Measurements from ENCODE around the gene PSME1. TPM values are rescaled to one million over a fixed set of nuclear protein-coding genes. Genes with fewer than 3 reads are reported as not detected.

Gene PSME1
- total and polyA plus RNA-seq, 10 of the 15 experiments (the other 5 are each of a cell fraction or from before 2014, with no cell fraction given): 250 to 1,378 (median 412) TPM

DNA sequence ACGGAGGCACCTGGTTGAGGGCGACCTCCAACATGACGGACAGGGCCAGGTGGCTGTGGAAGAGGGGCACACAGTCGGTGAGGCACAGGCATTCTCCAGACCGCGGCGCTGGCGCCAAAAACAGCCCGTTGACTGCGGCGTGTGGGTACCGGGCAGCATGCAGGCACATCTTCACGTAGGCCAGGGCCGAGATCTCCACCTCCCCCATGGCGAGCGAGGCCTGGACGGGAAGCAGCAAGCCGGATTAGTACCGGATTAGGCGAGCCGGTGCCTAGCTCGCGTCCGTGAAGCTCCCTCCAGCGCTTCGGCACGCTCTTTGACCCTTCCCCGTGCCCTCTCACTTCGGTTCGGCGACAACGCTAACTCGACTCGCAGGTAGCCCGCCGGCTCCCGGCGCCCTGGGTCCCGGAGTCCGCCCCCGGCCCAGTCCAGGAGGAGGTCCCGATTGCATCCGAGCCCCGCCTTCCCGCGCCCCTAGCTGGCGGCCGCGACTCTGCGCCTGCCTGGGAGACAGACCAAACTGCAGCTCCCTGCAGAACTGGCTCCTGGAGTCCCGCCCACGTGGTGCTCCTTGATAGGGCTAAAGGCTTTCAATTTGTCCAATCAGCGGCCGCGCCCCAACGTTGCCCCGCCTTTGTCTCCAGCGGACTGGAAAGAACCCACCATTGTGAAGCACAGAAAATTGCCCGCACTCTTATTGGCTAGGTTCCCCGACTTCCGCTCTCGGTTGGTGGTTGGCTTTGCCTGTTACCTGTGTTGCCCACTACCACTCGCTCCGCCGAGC, 5.3 kb downstream of the PSME1 start, which contains the start of gene EMC9 (continued):
- TF ChIP-seq, protein P1, sequence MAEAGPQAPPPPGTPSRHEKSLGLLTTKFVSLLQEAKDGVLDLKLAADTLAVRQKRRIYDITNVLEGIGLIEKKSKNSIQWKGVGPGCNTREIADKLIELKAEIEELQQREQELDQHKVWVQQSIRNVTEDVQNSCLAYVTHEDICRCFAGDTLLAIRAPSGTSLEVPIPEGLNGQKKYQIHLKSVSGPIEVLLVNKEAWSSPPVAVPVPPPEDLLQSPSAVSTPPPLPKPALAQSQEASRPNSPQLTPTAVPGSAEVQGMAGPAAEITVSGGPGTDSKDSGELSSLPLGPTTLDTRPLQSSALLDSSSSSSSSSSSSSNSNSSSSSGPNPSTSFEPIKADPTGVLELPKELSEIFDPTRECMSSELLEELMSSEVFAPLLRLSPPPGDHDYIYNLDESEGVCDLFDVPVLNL (IDR thresholded peaks at IDR 0.05; ENCODE audit: low read depth, low read length): peak; percentile 50; the same call in 1 of the 2 replicates
- TF ChIP-seq SPI1 (IDR thresholded peaks at IDR 0.05; ENCODE audit: borderline replicate concordance, insufficient read depth, low read depth, low read length) (peak; percentile 66), PAX8 (IDR thresholded peaks at IDR 0.05) (no peak), HDAC6 (IDR thresholded peaks at IDR 0.05; ENCODE audit: unreplicated experiment) (no peak), SREBF1 (IDR thresholded peaks at IDR 0.05; ENCODE audit: low read length) (no peak)
- TF ChIP-seq, protein P2, sequence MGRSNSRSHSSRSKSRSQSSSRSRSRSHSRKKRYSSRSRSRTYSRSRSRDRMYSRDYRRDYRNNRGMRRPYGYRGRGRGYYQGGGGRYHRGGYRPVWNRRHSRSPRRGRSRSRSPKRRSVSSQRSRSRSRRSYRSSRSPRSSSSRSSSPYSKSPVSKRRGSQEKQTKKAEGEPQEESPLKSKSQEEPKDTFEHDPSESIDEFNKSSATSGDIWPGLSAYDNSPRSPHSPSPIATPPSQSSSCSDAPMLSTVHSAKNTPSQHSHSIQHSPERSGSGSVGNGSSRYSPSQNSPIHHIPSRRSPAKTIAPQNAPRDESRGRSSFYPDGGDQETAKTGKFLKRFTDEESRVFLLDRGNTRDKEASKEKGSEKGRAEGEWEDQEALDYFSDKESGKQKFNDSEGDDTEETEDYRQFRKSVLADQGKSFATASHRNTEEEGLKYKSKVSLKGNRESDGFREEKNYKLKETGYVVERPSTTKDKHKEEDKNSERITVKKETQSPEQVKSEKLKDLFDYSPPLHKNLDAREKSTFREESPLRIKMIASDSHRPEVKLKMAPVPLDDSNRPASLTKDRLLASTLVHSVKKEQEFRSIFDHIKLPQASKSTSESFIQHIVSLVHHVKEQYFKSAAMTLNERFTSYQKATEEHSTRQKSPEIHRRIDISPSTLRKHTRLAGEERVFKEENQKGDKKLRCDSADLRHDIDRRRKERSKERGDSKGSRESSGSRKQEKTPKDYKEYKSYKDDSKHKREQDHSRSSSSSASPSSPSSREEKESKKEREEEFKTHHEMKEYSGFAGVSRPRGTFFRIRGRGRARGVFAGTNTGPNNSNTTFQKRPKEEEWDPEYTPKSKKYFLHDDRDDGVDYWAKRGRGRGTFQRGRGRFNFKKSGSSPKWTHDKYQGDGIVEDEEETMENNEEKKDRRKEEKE (IDR thresholded peaks at IDR 0.05): no peak

DNA sequence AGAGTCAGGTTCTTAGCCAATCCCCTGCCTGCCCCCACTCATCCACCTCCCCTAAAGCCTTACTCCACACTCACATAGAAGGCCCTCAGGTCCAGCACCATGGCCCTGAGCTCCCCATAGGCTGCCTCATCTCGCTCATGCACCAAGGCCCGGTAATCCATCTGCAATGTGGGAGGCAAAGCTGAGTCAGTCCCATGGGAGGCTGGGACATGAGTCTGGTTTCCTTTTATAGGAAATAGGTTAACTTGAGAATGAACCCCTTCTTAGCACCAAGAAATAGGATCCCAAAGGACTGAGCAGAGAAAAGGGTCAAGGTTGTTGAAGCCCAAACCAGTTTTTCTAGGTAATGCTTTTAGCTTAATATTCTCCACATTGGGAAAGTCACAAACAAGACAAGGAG, 7.5 kb downstream of the PSME1 start:
- in situ Hi-C loops (cut with MboI): no loop called here
- Histone ChIP-seq H3K4me1 (ENCODE audit: control insufficient read depth, insufficient read depth, low read length) (peaks cover 24% of the 10 kb centered on the region), H3K27ac (ENCODE audit: control insufficient read depth, insufficient read depth) (no peak overlapping the region; the same call in 1 of the 2 replicates), H3K27me3 (replicated peaks in 1 of 2; ENCODE audit: control insufficient read depth in 2 of 2, insufficient read depth in 2 of 2, low read length in 1 of 2) (no peaks in the 10 kb centered on the region), H3K36me3 (ENCODE audit: control insufficient read depth in 2 of 2, insufficient read depth in 2 of 2, low read length in 1 of 2) (peaks cover 5 to 28% of the 10 kb centered on the region in 2 experiments), H3K9ac (ENCODE audit: control insufficient read depth, insufficient read depth, low read length) (no peak overlapping the region), H3K79me2 (ENCODE audit: control insufficient read depth, insufficient read depth, low read length) (peaks cover 70% of the 10 kb centered on the region), H3K4me3 (no peak overlapping the region), H2AFZ (ENCODE audit: control insufficient read depth, low read depth, low read length) (no peak overlapping the region), H3K9me3 (replicated peaks; ENCODE audit: control insufficient read depth, insufficient read depth, low read length) (no peaks in the 10 kb centered on the region), H3K4me2 (ENCODE audit: control insufficient read depth, insufficient read depth) (peak overlapping the region; percentile 77), H4K20me1 (ENCODE audit: control insufficient read depth, insufficient read depth) (no peaks in the 10 kb centered on the region)
- ChIA-PET RAD21 (ENCODE audit: unreplicated experiment) (interaction anchor here (0.8 to 0.9 kb wide), 2 partner anchors 29 to 35 kb away, joined by 4 to 5 read pairs; partner anchors contain the start of genes DCAF11 and NRL), CTCF (interaction anchor here (1.0 to 1.4 kb wide), 3 partner anchors 17 to 70 kb away, joined by 3 to 7 read pairs (median 5); partner anchors contain the start of genes CHMP4A and IRF9), SMC1A (ENCODE audit: uncharacterized antibody, unreplicated experiment) (interaction anchor here (0.6 to 1.5 kb wide), 4 partner anchors 18 to 35 kb away, joined by 3 to 6 read pairs (median 4); partner anchors contain the start of gene IRF9), POLR2A (interaction anchor here (1.0 to 2.3 kb wide), 6 partner anchors 8 to 49 kb away, joined by 3 to 10 read pairs (median 5); partner anchors contain the start of genes IRF9, PCK2 and PSME1)
- ATAC-seq (no peak), FAIRE-seq (no peak), DNase-seq (ENCODE audit: low read depth, low spot score) (no peak)
- WGBS (ENCODE audit: insufficient coverage, insufficient replicate concordance, low lambda C conversion rate, missing lambda C conversion rate): 50% methylated on average over 2 of the region's 2 CpGs
- no TSS peak for BruUV-seq (replicated peaks)
- intact Hi-C loops (cut with micrococcal nuclease; ENCODE audit: unreplicated experiment): no loop called here
- TF ChIP-seq STAT3 (IDR thresholded peaks at IDR 0.05; ENCODE audit: low read depth, low read length) (no peak), EED (IDR thresholded peaks at IDR 0.05; ENCODE audit: low read depth) (no peak), SMAD5 (IDR thresholded peaks at IDR 0.05; ENCODE audit: low read depth) (no peak), IKZF1 (conservative IDR thresholded peaks at IDR 0.05) (no peak), NKRF (conservative IDR thresholded peaks at IDR 0.05) (no peak), TCF12 (IDR thresholded peaks at IDR 0.05; ENCODE audit: low read depth, low read length) (no peak)
